ENCODE results near the gene THSD4.

GRCh38 chr15:71329497-71330260 is 214.4 kb downstream of the THSD4 start:
- TF ChIP-seq EZH2phosphoT487 (IDR thresholded peaks at IDR 0.05; ENCODE audit: borderline replicate concordance, low read depth, low read length), result no peak
- TF ChIP-seq CTCF (conservative IDR thresholded peaks at IDR 0.05; ENCODE audit: low read length), result no peak
